ENCODE results near the gene CDK2AP2.
A peak's percentile ranks its signal among the peaks of the same experiment; 100 is the strongest.

The CDK2AP2 gene

DNA sequence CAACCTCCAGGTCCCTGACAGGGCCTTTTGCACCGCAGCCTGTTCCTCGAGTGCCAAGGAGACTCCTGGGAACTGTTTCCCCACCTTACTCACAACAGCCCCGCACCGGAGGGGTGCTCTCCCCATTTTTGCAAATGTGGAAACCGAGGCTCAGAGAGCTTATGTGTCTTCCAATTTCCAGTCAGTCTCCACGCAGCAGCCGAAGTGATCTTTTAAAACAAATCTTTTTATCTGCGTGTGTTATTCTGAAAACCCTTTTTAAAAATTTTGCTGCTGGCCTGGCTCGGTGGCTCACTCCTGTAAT is 38.5 kb downstream of the CDK2AP2 start:
- Histone ChIP-seq H3K9me3 (no peaks in the 10 kb centered on the region), H3K27me3 (no peaks in the 10 kb centered on the region), H3K4me3 (peak overlapping the region; percentile 68 to 81), H3K4me1 (peaks cover 0 to 44% (median 28%) of the 10 kb centered on the region in 4 donors), H3K27ac (peak overlapping the region; percentile 84 to 95), H3K36me3 (no peaks in the 10 kb centered on the region)
- no peak for TF ChIP-seq CTCF (IDR thresholded peaks at IDR 0.05)
- DNase-seq, result no peak
- intact Hi-C loops (cut with DNase I; ENCODE audit: low total_unique reads), result loop anchor here (2.0 to 5.0 kb wide), 3 partner anchors 37 to 67 kb away; partner anchors contain the start of genes PPP1CA and TBC1D10C

- Histone ChIP-seq H3K4me1 (peaks cover 0 to 49% (median 32%) of the 10 kb centered on the region in 4 donors), H3K27me3 (no peaks in the 10 kb centered on the region), H3K9me3 (no peaks in the 10 kb centered on the region), H3K27ac (peak within 1 kb of the TSS; percentile 84 to 95), H3K4me3 (peak within 1 kb of the TSS; percentile 68 to 81), H3K36me3 (no peaks in the 10 kb centered on the region)
- TF ChIP-seq CTCF (IDR thresholded peaks at IDR 0.05), result peak; percentile 36 to 51
- DNase-seq, result peak; percentile 90 to 95
- intact Hi-C loops (cut with DNase I; ENCODE audit: low total_unique reads), result loop anchor here (2.0 to 5.0 kb wide), 3 partner anchors 38 to 67 kb away; partner anchors contain the start of genes PPP1CA and TBC1D10C
Measured at GRCh38 chr11:67468759-67469507, 39.0 kb downstream of the CDK2AP2 start, which contains the start of gene TMEM134. Gene TMEM134, minus strand, starts transcription at chr11:67469251. Its CDS starts 59 bp downstream, at chr11:67469192.

DNA sequence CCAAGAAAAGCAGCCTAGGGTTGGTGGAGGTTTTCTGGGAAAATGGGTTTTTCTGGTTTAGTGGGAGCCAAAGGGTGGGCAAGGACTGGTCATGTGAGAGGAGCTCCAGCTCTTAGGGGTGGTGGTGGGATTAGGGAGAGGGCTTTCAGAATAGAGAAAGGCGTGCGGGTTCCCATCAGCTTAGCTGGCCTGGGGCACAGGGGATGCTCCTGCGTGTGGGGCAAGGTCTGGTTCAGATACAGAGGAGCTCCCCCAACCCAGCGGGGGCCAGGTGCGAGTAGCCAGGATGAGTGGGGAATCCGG is 39.6 kb downstream of the CDK2AP2 start:
- intact Hi-C loops (cut with DNase I; ENCODE audit: low total_unique reads), result loop anchor here (2.0 to 5.0 kb wide), 3 partner anchors 38 to 66 kb away; partner anchors contain the start of genes PPP1CA and TBC1D10C
- H3K27me3 ChIP-seq, result no peaks in the 10 kb centered on the region
- no peak for DNase-seq
- H3K27ac ChIP-seq, result peak overlapping the region; percentile 84 to 95
- H3K4me1 ChIP-seq, result peaks cover 0 to 52% (median 37%) of the 10 kb centered on the region in 4 donors
- no peaks in the 10 kb centered on the region for H3K36me3 ChIP-seq
- no peak for TF ChIP-seq CTCF (IDR thresholded peaks at IDR 0.05)
- peak overlapping the region; percentile 68 to 81 for H3K4me3 ChIP-seq
- no peaks in the 10 kb centered on the region for H3K9me3 ChIP-seq

- Histone ChIP-seq H3K36me3 (no peaks in the 10 kb centered on the region), H3K27ac (peak overlapping the region; percentile 84 to 95), H3K27me3 (no peaks in the 10 kb centered on the region), H3K4me3 (peak overlapping the region; percentile 68 to 81), H3K4me1 (peaks cover 0 to 52% (median 38%) of the 10 kb centered on the region in 4 donors), H3K9me3 (no peaks in the 10 kb centered on the region)
- intact Hi-C loops (cut with DNase I; ENCODE audit: low total_unique reads), result loop anchor here (2.0 to 5.0 kb wide), 3 partner anchors 39 to 66 kb away; partner anchors contain the start of genes PPP1CA and TBC1D10C
- peak in 1 of 2 donors; percentile 83 for DNase-seq
- no peak for TF ChIP-seq CTCF (IDR thresholded peaks at IDR 0.05)
Measured at GRCh38 chr11:67468056-67468455, 39.9 kb downstream of the CDK2AP2 start.

DNA sequence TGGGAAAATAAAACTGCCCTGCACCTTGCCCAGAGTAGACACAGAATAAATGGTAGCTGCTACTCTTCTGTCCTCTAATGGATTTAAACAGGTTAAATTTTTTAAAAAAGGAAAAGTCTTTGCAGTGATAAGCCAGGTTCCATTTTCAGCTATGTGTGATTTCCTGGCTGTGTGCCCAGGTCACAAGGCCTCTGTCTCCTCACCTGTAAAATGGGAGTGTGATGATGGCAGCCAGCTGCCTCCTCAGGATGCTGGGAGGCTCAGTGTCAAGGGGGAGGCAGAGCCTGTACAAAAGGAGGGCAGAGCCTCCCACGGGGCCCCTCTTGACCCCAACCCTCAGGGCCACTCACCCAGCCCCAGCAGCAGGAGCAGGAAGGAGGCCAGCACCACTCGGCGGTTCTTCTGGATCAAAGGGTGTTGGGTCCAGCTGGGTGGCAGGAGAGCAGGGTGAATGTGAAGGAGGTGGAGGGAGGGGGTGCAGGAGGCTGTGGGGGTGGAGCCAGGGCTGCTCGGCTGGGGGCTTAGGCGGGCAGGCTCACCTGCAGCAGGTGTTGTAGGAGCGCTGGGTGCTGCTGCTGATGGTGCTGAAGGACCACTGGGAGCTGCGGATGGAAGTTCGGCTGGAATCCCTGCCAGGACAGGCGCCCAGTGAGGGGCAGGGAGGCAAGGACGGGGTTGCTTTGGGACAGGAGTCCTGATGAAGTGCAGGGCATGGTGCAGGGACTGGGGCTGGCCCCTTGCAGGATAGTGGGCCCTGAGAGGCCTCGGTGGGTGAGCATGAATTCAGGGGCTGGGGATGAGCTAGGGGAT is 40.8 kb downstream of the CDK2AP2 start:
- Histone ChIP-seq H3K4me3 (no peak overlapping the region), H3K9me3 (no peaks in the 10 kb centered on the region), H3K27ac (peak overlapping the region; percentile 84 to 95), H3K27me3 (no peaks in the 10 kb centered on the region), H3K36me3 (no peaks in the 10 kb centered on the region), H3K4me1 (peaks cover 0 to 52% (median 38%) of the 10 kb centered on the region in 4 donors)
- no peak for TF ChIP-seq CTCF (IDR thresholded peaks at IDR 0.05)
- peak in 1 of 2 donors; percentile 64 for DNase-seq
- intact Hi-C loops (cut with DNase I; ENCODE audit: low total_unique reads), result loop anchor here (5.0 kb wide), 2 partner anchors 45 to 65 kb away; partner anchors contain the start of genes PPP1CA and TBC1D10C

Data from tibial artery (tissue), 4 donors.